ENCODE data around the gene SPATA19.

The SPATA19 gene

GRCh38 chr11:133829566-133829965 is 15.7 kb downstream of the SPATA19 start:
- TF ChIP-seq TAF1 (IDR thresholded peaks at IDR 0.05; ENCODE audit: borderline replicate concordance, insufficient read depth, low read length) (no peak), POLR2AphosphoS5 (IDR thresholded peaks at IDR 0.05; ENCODE audit: low read depth, low read length) (no peak), FOXP2 (optimal IDR thresholded peaks at IDR 0.05; ENCODE audit: borderline replicate concordance, extremely low read depth, extremely low read length, insufficient read depth) (no peak), SIN3A (IDR thresholded peaks at IDR 0.05; ENCODE audit: borderline replicate concordance, insufficient read depth, low read length) (no peak), REST (IDR thresholded peaks at IDR 0.05; ENCODE audit: insufficient read depth in 1 of 2, low read depth in 2 of 2, low read length in 2 of 2) (no peak)

- TF ChIP-seq SIN3A (IDR thresholded peaks at IDR 0.05; ENCODE audit: borderline replicate concordance, insufficient read depth, low read length), result no peak
- no peak for TF ChIP-seq FOXP2 (optimal IDR thresholded peaks at IDR 0.05; ENCODE audit: borderline replicate concordance, extremely low read depth, extremely low read length, insufficient read depth)
- no peak for TF ChIP-seq POLR2AphosphoS5 (IDR thresholded peaks at IDR 0.05; ENCODE audit: low read depth, low read length)
- no peak for TF ChIP-seq REST (IDR thresholded peaks at IDR 0.05; ENCODE audit: insufficient read depth in 1 of 2, low read depth in 2 of 2, low read length in 2 of 2)
- TF ChIP-seq TAF1 (IDR thresholded peaks at IDR 0.05; ENCODE audit: borderline replicate concordance, insufficient read depth, low read length), result no peak
Observed at GRCh38 chr11:133828871-133829270, 16.4 kb downstream of the SPATA19 start.

GRCh38 chr11:133827556-133827955 is 17.8 kb downstream of the SPATA19 start:
- TF ChIP-seq REST (IDR thresholded peaks at IDR 0.05; ENCODE audit: insufficient read depth in 1 of 2, low read depth in 2 of 2, low read length in 2 of 2) (no peak), TAF1 (IDR thresholded peaks at IDR 0.05; ENCODE audit: borderline replicate concordance, insufficient read depth, low read length) (no peak), SIN3A (IDR thresholded peaks at IDR 0.05; ENCODE audit: borderline replicate concordance, insufficient read depth, low read length) (no peak), POLR2AphosphoS5 (IDR thresholded peaks at IDR 0.05; ENCODE audit: low read depth, low read length) (no peak), FOXP2 (optimal IDR thresholded peaks at IDR 0.05; ENCODE audit: borderline replicate concordance, extremely low read depth, extremely low read length, insufficient read depth) (no peak)

GRCh38 chr11:133826866-133827265 is 18.4 kb downstream of the SPATA19 start:
- TF ChIP-seq POLR2AphosphoS5 (IDR thresholded peaks at IDR 0.05; ENCODE audit: low read depth, low read length), result no peak
- no peak for TF ChIP-seq SIN3A (IDR thresholded peaks at IDR 0.05; ENCODE audit: borderline replicate concordance, insufficient read depth, low read length)
- no peak for TF ChIP-seq REST (IDR thresholded peaks at IDR 0.05; ENCODE audit: insufficient read depth in 1 of 2, low read depth in 2 of 2, low read length in 2 of 2)
- TF ChIP-seq TAF1 (IDR thresholded peaks at IDR 0.05; ENCODE audit: borderline replicate concordance, insufficient read depth, low read length), result no peak
- TF ChIP-seq FOXP2 (optimal IDR thresholded peaks at IDR 0.05; ENCODE audit: borderline replicate concordance, extremely low read depth, extremely low read length, insufficient read depth), result no peak

- TF ChIP-seq FOXP2 (optimal IDR thresholded peaks at IDR 0.05; ENCODE audit: borderline replicate concordance, extremely low read depth, extremely low read length, insufficient read depth), result no peak
Observed at GRCh38 chr11:133825666-133826065, 19.6 kb downstream of the SPATA19 start.

Data from PFSK-1 (cell line).